Activated naive CD8-positive, alpha-beta T cell treated with anti-CD3 and anti-CD28 coated beads, Interleukin-2, amount 10 ng/mL, durations not matched to agents 7 days and 5 days (primary cell): ENCODE data around the gene RCOR1. TPM values are rescaled to one million over a fixed set of nuclear protein-coding genes. Genes with fewer than 3 reads are reported as not detected.
"Not testable (repeated sequence)": the region's sequence is repeated elsewhere in the genome, so short reads cannot be mapped to it uniquely, and the experiment has no call there.

Experiments used
- ATAC-seq: fragments of 150-1000 bp; cut with Tn5 transposase; one replicate; pipeline ENCODE4 v1.10.0; 2021; ENCODE audit warnings: low read depth, moderate library complexity
- POLR2A ChIA-PET: fragments of 350-600 bp; sonication (Branson Sonifier 250); formaldehyde crosslinking; loops from one replicate; lab custom pipeline; 2021; ENCODE audit warnings: antibody characterized with exemption; lab: Charles Lee
- DNase-seq: peaks from one replicate; pipeline ENCODE4 v3.0.0; 2021
- H3K27ac Mint-ChIP-seq: one replicate; pipeline ENCODE4 v1.8.0; 2022; ENCODE audit warnings: mild to moderate bottlenecking, mixed read lengths
- H3K27me3 Mint-ChIP-seq: one replicate; pipeline ENCODE4 v1.8.0; 2022; ENCODE audit warnings: mild to moderate bottlenecking, moderate library complexity, mixed read lengths
- H3K36me3 Mint-ChIP-seq: one replicate; pipeline ENCODE4 v1.8.0; 2021; ENCODE audit warnings: mild to moderate bottlenecking, mixed read lengths
- H3K4me1 Mint-ChIP-seq: one replicate; pipeline ENCODE4 v1.8.0; 2021; ENCODE audit warnings: mixed read lengths
- H3K4me3 Mint-ChIP-seq: one replicate; pipeline ENCODE4 v1.8.0; 2022; ENCODE audit warnings: mild to moderate bottlenecking, moderate library complexity, mixed read lengths
- H3K9me3 Mint-ChIP-seq: one replicate; pipeline ENCODE4 v1.8.0; 2021; ENCODE audit warnings: mixed read lengths
- total RNA-seq, 2 experiments: library from RNA; stranded (reverse); gene quantifications; one replicate each; pipeline ENCODE4 v1.2.3, GENCODE V29; 2021

RCOR1 gene
- total RNA-seq, 2 experiments from 2014 or later: 21.7 to 24.3 TPM

- ATAC-seq (no peak), DNase-seq (no peak)
- POLR2A ChIA-PET: no interaction called here
- Mint-ChIP-seq H3K27ac (no peak overlapping the region), H3K4me1 (peaks cover 3% of the 10 kb centered on the region), H3K36me3 (peaks cover 20% of the 10 kb centered on the region), H3K9me3 (no peaks in the 10 kb centered on the region), H3K27me3 (no peaks in the 10 kb centered on the region), H3K4me3 (no peak overlapping the region)
Observed at GRCh38 chr14:102610968-102611811, 18.7 kb downstream of the RCOR1 start.

DNA sequence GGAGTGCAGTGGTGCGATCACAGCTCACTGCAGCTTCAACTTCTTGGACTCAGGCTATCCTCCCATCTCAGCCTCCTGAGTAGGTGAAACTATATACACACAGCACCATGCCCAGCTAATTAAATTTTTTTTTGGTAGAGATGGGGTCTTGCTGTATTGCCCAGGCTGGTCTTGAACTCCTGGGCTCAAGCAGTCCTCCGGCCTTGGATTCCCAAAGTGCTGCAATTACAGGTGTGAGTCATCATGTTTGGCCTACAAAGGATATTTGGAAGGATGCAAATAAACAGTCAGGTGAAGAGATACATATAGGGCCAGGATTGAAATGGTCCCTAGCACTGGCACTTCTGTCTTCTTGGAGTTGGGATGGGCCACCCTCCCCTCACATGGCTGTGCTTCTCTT, 23.9 kb downstream of the RCOR1 start:
- H3K9me3 Mint-ChIP-seq: no peaks in the 10 kb centered on the region
- DNase-seq (no peak), ATAC-seq (no peak)
- peaks cover 13% of the 10 kb centered on the region for H3K4me1 Mint-ChIP-seq
- H3K27me3 Mint-ChIP-seq: no peaks in the 10 kb centered on the region
- peaks cover 21% of the 10 kb centered on the region for H3K36me3 Mint-ChIP-seq
- no peak overlapping the region for H3K27ac Mint-ChIP-seq
- POLR2A ChIA-PET: no interaction called here
- no peak overlapping the region for H3K4me3 Mint-ChIP-seq

DNA sequence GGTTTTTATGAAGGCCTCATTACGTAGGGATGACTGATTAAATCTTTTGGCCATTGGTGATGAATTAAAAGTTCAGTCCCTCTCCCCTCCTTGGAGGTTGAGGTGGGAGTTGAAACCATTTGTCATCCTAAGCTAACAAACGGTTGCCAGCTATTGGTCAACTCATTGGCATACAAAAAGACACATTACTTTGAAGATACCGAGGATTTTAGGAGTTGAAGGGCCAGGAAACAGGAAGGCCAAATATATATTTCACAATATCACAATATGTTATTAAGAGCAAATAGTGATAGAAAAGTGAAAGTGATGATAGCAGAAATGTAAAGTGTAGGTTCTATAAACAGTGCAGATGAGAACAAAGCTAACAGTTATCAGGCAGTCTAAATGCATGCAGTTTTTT, 24.4 kb downstream of the RCOR1 start:
- ATAC-seq (no peak), DNase-seq (no peak)
- Mint-ChIP-seq H3K4me1 (peaks cover 11% of the 10 kb centered on the region), H3K36me3 (peaks cover 20% of the 10 kb centered on the region), H3K27me3 (no peaks in the 10 kb centered on the region), H3K4me3 (no peak overlapping the region), H3K9me3 (no peaks in the 10 kb centered on the region), H3K27ac (no peak overlapping the region)
- POLR2A ChIA-PET: no interaction called here

DNA sequence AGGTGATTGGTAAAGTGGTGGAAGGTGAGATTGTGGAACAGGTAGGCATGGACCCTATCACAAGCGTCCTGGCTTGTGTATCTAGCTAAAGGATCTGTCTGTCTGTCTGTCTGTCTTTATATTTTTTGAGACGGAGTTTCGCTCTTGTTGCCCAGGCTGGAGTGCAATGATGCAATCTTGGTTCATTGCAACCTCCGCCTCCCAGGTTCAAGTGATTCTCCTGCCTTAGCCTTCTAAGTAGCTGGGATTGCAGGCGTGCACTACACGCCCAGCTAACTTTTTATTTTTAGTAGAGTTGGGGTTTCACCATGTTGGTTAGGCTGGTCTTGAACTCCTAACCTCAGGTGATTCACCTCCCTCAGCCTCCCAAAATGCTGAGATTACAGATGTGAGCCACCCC, 26.6 kb downstream of the RCOR1 start:
- ATAC-seq: not testable (repeated sequence)
- peaks cover 12% of the 10 kb centered on the region for H3K36me3 Mint-ChIP-seq

GRCh38 chr14:102620413-102620812, 28.0 kb downstream of the RCOR1 start:
- Mint-ChIP-seq H3K36me3 (peaks cover 12% of the 10 kb centered on the region), H3K4me3 (no peak overlapping the region), H3K9me3 (no peaks in the 10 kb centered on the region), H3K27me3 (no peaks in the 10 kb centered on the region), H3K4me1 (peaks cover 12% of the 10 kb centered on the region), H3K27ac (no peak overlapping the region)
- POLR2A ChIA-PET: no interaction called here
- no peak for DNase-seq
- ATAC-seq: no peak

More for the DNA sequence above, 26.6 kb downstream of the RCOR1 start:
- POLR2A ChIA-PET, H3K4me3 Mint-ChIP-seq, H3K9me3 Mint-ChIP-seq, DNase-seq, H3K27ac Mint-ChIP-seq, H3K27me3 Mint-ChIP-seq: not testable (repeated sequence)
- peaks cover 11% of the 10 kb centered on the region for H3K4me1 Mint-ChIP-seq

- Mint-ChIP-seq H3K27me3 (no peaks in the 10 kb centered on the region), H3K36me3 (peaks cover 12% of the 10 kb centered on the region), H3K4me1 (peaks cover 13% of the 10 kb centered on the region), H3K4me3 (no peak overlapping the region), H3K9me3 (no peaks in the 10 kb centered on the region), H3K27ac (no peak overlapping the region)
- ATAC-seq: no peak
- no peak for DNase-seq
- POLR2A ChIA-PET: no interaction called here
Observed at GRCh38 chr14:102622262-102622885, 29.9 kb downstream of the RCOR1 start.

- Mint-ChIP-seq H3K27ac (no peak overlapping the region), H3K4me3 (no peak overlapping the region), H3K9me3 (no peaks in the 10 kb centered on the region), H3K27me3 (no peaks in the 10 kb centered on the region), H3K4me1 (peaks cover 12% of the 10 kb centered on the region), H3K36me3 (peaks cover 8% of the 10 kb centered on the region)
- ATAC-seq (no peak), DNase-seq (no peak)
- POLR2A ChIA-PET: no interaction called here
Observed at GRCh38 chr14:102624666-102625065, 32.2 kb downstream of the RCOR1 start.

GRCh38 chr14:102625564-102626296, 33.3 kb downstream of the RCOR1 start:
- no peaks in the 10 kb centered on the region for H3K27me3 Mint-ChIP-seq
- peaks cover 3% of the 10 kb centered on the region for H3K36me3 Mint-ChIP-seq
- peaks cover 12% of the 10 kb centered on the region for H3K4me1 Mint-ChIP-seq
- H3K9me3 Mint-ChIP-seq: no peaks in the 10 kb centered on the region
- H3K27ac Mint-ChIP-seq: no peak overlapping the region
- DNase-seq (no peak), ATAC-seq (no peak)
- POLR2A ChIA-PET: no interaction called here
- no peak overlapping the region for H3K4me3 Mint-ChIP-seq

GRCh38 chr14:102626530-102626929, 34.1 kb downstream of the RCOR1 start:
- Mint-ChIP-seq H3K27ac (no peak overlapping the region), H3K27me3 (no peaks in the 10 kb centered on the region), H3K4me1 (peaks cover 12% of the 10 kb centered on the region), H3K4me3 (no peak overlapping the region), H3K9me3 (no peaks in the 10 kb centered on the region), H3K36me3 (peaks cover 3% of the 10 kb centered on the region)
- POLR2A ChIA-PET: no interaction called here
- no peak for ATAC-seq
- DNase-seq: no peak

GRCh38 chr14:102629011-102629444, 36.6 kb downstream of the RCOR1 start:
- ATAC-seq (no peak), DNase-seq (no peak)
- Mint-ChIP-seq H3K27me3 (no peaks in the 10 kb centered on the region), H3K4me1 (peaks cover 14% of the 10 kb centered on the region), H3K36me3 (peaks cover 4% of the 10 kb centered on the region), H3K9me3 (no peaks in the 10 kb centered on the region), H3K27ac (no peak overlapping the region), H3K4me3 (no peak overlapping the region)
- POLR2A ChIA-PET: no interaction called here

- ATAC-seq (no peak), DNase-seq (no peak)
- Mint-ChIP-seq H3K4me3 (no peak overlapping the region), H3K36me3 (peaks cover 4% of the 10 kb centered on the region), H3K9me3 (no peaks in the 10 kb centered on the region), H3K27me3 (no peaks in the 10 kb centered on the region), H3K27ac (no peak overlapping the region), H3K4me1 (peaks cover 17% of the 10 kb centered on the region)
- POLR2A ChIA-PET: no interaction called here
Observed at GRCh38 chr14:102629808-102630350, 37.4 kb downstream of the RCOR1 start.

GRCh38 chr14:102630405-102630804, 38.0 kb downstream of the RCOR1 start:
- ATAC-seq (no peak), DNase-seq (no peak)
- Mint-ChIP-seq H3K4me1 (peaks cover 17% of the 10 kb centered on the region), H3K27me3 (no peaks in the 10 kb centered on the region), H3K4me3 (no peak overlapping the region), H3K27ac (no peak overlapping the region), H3K36me3 (peaks cover 4% of the 10 kb centered on the region), H3K9me3 (no peaks in the 10 kb centered on the region)
- POLR2A ChIA-PET: no interaction called here

DNA sequence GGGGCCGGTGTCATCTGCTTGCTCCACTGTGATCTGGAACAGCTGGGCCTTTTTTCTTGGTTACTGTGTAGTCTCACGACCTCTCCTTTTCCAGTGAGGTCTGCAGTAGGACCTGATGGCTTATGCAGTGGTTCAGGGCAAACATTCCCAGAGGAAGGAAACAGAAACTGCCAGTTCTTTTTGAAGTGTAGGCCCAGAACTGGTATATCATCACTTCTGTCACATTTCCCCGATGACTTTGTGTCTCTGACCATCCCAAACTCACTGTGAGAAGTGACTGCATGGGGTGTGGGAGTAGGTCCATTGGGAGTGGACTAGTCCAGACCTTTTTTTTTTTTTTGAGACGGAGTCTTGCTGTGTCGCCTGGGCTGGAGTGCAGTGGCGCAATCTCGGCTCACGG, 38.4 kb downstream of the RCOR1 start:
- no peak overlapping the region for H3K4me3 Mint-ChIP-seq

More for the DNA sequence above, 38.4 kb downstream of the RCOR1 start:
- H3K4me1 Mint-ChIP-seq: peaks cover 13% of the 10 kb centered on the region
- H3K27ac Mint-ChIP-seq: no peak overlapping the region
- POLR2A ChIA-PET: no interaction called here
- DNase-seq: no peak
- no peak for ATAC-seq
- peaks cover 3% of the 10 kb centered on the region for H3K36me3 Mint-ChIP-seq
- no peaks in the 10 kb centered on the region for H3K27me3 Mint-ChIP-seq
- H3K9me3 Mint-ChIP-seq: no peaks in the 10 kb centered on the region
